Left hindlimb (tissue), 1 donor: ENCODE data around the gene SLAIN1.

Experiments
- DNase-seq: peaks from one replicate; pipeline ENCODE4 v3.0.0-alpha.2; 2018

Gene SLAIN1

GRCh38 chr13:77752512-77753069, 55.1 kb downstream of the SLAIN1 start:
- no peak for DNase-seq

- no peak for DNase-seq
Measured at GRCh38 chr13:77760893-77761292, 63.4 kb downstream of the SLAIN1 start.

- DNase-seq, result no peak
Measured at GRCh38 chr13:77767413-77767812, 69.9 kb downstream of the SLAIN1 start.

GRCh38 chr13:77774181-77774580, 76.7 kb downstream of the SLAIN1 start:
- DNase-seq, result no peak

GRCh38 chr13:77776704-77777103, 79.2 kb downstream of the SLAIN1 start:
- no peak for DNase-seq

- DNase-seq, result no peak
Measured at GRCh38 chr13:77779552-77780272, 82.2 kb downstream of the SLAIN1 start.

GRCh38 chr13:77781808-77782207, 84.3 kb downstream of the SLAIN1 start:
- no peak for DNase-seq

- DNase-seq, result no peak
Measured at GRCh38 chr13:77784515-77784914, 87.0 kb downstream of the SLAIN1 start.

- DNase-seq, result no peak
Measured at GRCh38 chr13:77786695-77787287, 89.3 kb downstream of the SLAIN1 start.

- DNase-seq, result no peak
Measured at GRCh38 chr13:77789376-77789775, 91.9 kb downstream of the SLAIN1 start.

GRCh38 chr13:77800219-77800618, 102.7 kb downstream of the SLAIN1 start:
- no peak for DNase-seq

GRCh38 chr13:77806518-77806917, 109.0 kb downstream of the SLAIN1 start:
- DNase-seq, result no peak

- no peak for DNase-seq
Measured at GRCh38 chr13:77807431-77808135, 110.1 kb downstream of the SLAIN1 start.

GRCh38 chr13:77810430-77810829, 112.9 kb downstream of the SLAIN1 start:
- no peak for DNase-seq

- DNase-seq, result no peak
Measured at GRCh38 chr13:77810878-77811277, 113.4 kb downstream of the SLAIN1 start.

- DNase-seq, result no peak
Measured at GRCh38 chr13:77811381-77811780, 113.9 kb downstream of the SLAIN1 start.

- DNase-seq, result no peak
Measured at GRCh38 chr13:77811981-77812380, 114.5 kb downstream of the SLAIN1 start.
